Astrocyte of the cerebellum (primary cell): ENCODE measurements around the gene FICD.
A peak's percentile ranks its signal among the peaks of the same experiment; 100 is the strongest.

Source experiments
- DNase-seq: peaks from one replicate; pipeline ENCODE4 v3.0.0-alpha.2; 2011; ENCODE audit warnings: low read depth
- H3K4me3 ChIP-seq: 2 replicates; pipeline ENCODE4 v1.5.1; 2011; ENCODE audit warnings: mild to moderate bottlenecking, low read depth, low read length, moderate library complexity
- in situ Hi-C: cut with HindIII; loops from 2 replicates; pipeline ENCODE4 v1.10.0; 2017; ENCODE audit warnings: low sequenced_read_pairs
- TF ChIP-seq, protein P1 (sequence below): IDR thresholded peaks from 2 replicates; pipeline ENCODE4 v1.5.1; 2012; ENCODE audit warnings: low read length, low read depth, moderate library complexity, mild to moderate bottlenecking; ENCODE audit errors: missing control alignments

Gene FICD

DNA sequence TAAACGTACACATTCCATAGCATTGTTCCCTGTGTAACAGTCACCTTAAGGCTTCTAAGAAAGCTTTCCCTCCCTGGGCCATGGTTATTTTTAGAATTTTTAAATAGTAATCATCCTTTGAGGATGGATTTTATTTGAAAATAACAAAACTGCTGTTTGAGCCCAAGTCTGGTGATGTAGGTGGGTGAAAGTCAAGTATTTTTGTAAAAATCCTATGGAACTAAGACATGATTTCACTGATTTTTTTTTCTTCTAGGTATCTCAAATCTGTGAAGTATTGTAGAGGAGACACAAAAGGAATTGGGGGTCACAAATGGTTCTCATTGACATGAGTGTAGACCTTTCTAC, 48.7 kb downstream of the FICD start:
- H3K4me3 ChIP-seq = peak overlapping the region; percentile 100
- no peak for DNase-seq
- TF ChIP-seq, protein P1, sequence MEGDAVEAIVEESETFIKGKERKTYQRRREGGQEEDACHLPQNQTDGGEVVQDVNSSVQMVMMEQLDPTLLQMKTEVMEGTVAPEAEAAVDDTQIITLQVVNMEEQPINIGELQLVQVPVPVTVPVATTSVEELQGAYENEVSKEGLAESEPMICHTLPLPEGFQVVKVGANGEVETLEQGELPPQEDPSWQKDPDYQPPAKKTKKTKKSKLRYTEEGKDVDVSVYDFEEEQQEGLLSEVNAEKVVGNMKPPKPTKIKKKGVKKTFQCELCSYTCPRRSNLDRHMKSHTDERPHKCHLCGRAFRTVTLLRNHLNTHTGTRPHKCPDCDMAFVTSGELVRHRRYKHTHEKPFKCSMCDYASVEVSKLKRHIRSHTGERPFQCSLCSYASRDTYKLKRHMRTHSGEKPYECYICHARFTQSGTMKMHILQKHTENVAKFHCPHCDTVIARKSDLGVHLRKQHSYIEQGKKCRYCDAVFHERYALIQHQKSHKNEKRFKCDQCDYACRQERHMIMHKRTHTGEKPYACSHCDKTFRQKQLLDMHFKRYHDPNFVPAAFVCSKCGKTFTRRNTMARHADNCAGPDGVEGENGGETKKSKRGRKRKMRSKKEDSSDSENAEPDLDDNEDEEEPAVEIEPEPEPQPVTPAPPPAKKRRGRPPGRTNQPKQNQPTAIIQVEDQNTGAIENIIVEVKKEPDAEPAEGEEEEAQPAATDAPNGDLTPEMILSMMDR = no peak
- in situ Hi-C loops = loop anchor here (5.0 kb wide), 3 partner anchors 69 to 269 kb away; partner anchors contain the start of gene SELPLG

DNA sequence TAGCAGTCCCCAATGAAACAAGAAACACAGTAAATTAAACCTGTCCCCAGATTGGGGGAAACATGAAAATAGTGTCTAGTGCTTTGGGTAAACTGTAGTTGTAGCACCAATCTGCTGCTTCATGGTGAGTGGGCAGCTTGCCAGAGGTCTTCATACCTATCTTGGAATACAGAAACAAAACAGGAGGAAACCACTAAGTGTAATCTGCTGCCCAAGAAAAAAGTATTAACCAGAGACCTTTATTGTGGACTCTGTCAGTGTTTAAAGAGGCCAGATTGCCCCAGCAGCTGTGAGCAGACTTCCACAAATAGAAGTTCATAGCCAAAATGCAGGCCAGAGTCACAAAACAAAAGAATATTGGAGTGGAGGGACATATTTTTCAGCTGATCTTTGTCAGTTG, 49.6 kb downstream of the FICD start:
- TF ChIP-seq, protein P1 = no peak
- in situ Hi-C loops = loop anchor here (5.0 kb wide), 3 partner anchors 68 to 268 kb away; partner anchors contain the start of gene SELPLG
- H3K4me3 ChIP-seq = no peak overlapping the region
- DNase-seq = no peak

DNA sequence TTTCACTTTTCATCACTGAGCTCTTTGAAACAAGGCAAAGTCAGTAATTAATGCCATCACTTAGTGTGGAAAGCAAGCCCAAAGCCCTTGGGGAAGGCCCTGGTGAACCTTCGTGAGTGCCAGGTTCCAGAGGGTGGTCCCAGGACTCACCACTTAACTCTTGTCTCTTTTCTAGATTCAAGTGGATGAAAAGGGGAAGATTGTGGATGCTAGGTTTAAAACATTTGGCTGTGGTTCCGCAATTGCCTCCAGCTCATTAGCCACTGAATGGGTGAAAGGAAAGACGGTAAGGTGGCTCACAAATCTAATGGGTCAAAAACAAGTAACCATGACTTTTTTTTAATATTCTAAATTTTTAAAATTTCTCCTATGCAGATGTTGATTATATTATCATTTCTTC, 50.1 kb downstream of the FICD start:
- no peak for DNase-seq
- in situ Hi-C loops = no loop called here
- TF ChIP-seq, protein P1 = no peak
- no peak overlapping the region for H3K4me3 ChIP-seq

DNA sequence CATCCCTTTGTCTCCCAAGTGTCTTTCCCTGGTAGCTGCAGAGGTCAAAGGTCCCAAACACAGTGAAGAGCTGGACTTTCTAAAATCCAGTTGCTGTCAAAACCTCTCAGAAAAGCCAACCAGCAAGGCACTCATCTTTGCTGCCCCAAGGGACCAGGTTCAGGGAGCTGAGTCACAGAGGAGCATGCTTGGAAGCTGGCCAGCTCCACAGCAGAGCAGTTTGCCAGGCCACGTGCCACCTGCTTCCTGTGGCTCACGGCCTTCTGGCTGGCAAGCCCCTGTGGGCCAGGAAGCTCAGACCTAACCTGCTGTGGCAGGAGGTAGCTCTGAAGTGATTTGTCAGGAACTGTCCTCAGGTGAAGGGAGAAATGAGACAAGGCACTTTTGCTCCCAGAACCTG, 50.9 kb downstream of the FICD start:
- TF ChIP-seq, protein P1 = no peak
- DNase-seq = no peak
- in situ Hi-C loops = no loop called here
- H3K4me3 ChIP-seq = no peak overlapping the region

DNA sequence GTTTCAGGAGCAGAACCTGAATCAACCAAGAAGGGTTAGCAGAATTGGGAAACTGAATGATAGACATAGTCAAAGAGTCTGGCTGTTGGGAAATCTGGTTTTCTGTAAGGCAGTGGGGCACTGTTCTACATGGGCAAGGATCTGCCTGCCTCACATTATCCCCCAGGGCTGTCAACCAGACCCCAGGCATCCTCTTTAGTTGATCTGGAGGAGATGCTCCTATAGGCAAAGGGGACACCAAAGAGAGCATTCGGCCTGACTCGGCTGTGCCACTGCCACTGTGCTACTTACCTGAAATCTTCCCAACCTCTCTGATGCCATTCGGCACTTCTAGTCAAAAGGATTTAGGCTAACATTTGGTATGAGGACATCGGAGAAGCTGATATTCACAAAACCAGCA, 51.4 kb downstream of the FICD start:
- no peak overlapping the region for H3K4me3 ChIP-seq
- in situ Hi-C loops = no loop called here
- DNase-seq = no peak
- TF ChIP-seq, protein P1 = no peak

DNA sequence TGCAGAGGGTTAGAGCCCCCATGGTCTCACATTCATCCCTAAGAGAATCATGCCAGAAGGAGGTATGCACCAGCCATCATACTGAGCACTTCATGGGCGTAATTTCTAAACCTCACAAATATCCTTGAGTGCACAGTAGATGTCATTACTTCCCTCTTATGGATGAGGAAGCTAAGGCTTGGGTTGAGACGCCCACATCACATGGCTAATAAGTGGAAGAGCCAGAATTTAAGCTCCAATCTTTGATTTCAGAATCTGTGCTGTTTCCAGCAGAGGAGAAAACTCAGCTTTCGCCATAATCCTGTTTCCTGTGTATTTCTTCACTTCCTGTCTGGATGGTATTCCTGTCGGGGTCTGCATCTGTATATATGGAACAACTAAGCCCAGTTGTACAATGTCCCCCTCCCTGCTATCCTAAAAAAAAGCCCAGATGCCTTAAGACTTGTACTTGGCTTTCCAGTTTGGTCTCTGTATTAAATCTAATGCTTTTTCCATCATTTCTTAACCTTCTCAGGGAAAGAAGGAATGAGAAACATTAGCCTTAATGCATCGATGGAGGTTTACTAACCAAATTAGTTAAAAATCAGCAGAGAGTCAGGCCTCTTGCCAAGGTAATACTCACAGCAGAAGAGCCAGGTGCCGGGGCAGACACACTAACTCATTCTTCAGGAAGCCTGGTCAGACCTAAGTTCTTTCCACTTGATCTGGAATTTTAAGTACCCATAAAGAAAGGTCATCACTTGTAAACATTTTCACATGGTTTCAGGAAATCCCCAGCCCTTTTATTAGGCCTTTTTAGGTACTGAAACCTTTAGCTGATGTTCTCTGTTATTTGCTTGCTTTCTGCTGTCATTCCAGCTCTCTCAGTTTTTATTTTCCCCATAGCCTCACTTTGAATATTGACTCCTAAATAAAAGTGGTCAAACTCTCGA, 52.6 kb downstream of the FICD start:
- no peak overlapping the region for H3K4me3 ChIP-seq
- TF ChIP-seq, protein P1 = no peak
- in situ Hi-C loops = no loop called here
- DNase-seq = no peak
